Psoas muscle (tissue), 8 donors: ENCODE results near the gene TENM4. TPM values are rescaled to one million over a fixed set of nuclear protein-coding genes. Genes with fewer than 3 reads are reported as not detected.

Experiments used
- ATAC-seq, 4 donors: fragments of 200-7000 bp; cut with Tn5 transposase; one replicate each; pipeline ENCODE4 v1.9.1; 2020; ENCODE audit warnings: moderate library complexity in 3 of 4, mild to moderate bottlenecking in 2 of 4
- DNase-seq, 2 donors: peaks; one replicate each; pipeline ENCODE4 v3.0.0-alpha.2; 2020
- H3K27ac ChIP-seq: fragments of 200-600 bp; one replicate; pipeline ENCODE4 v1.8.0; 2022
- H3K27me3 ChIP-seq, 3 donors: fragments of 200-600 bp in 1 of 3; one replicate each; pipeline versions ENCODE4 v1.6.1 to v1.8.0; 2013 to 2022; ENCODE audit warnings: low read length in 2 of 3, mild to moderate bottlenecking in 2 of 3, moderate library complexity in 1 of 3; ENCODE audit not compliant: insufficient read depth in 3 of 3
- H3K36me3 ChIP-seq, 2 donors: fragments of 200-600 bp in 1 of 2; one replicate each; pipeline versions ENCODE4 v1.6.1 to v1.8.0; 2013 to 2022; ENCODE audit warnings: low read depth in 1 of 2, mild to moderate bottlenecking in 1 of 2, moderate library complexity in 1 of 2; ENCODE audit not compliant: insufficient read depth in 1 of 2
- H3K4me1 ChIP-seq: fragments of 200-600 bp; one replicate; pipeline ENCODE4 v1.8.0; 2022
- H3K4me3 ChIP-seq: fragments of 200-600 bp; one replicate; pipeline ENCODE4 v1.8.0; 2022; ENCODE audit warnings: mild to moderate bottlenecking
- H3K9me3 ChIP-seq: fragments of 200-600 bp; one replicate; pipeline ENCODE4 v1.8.0; 2022
- WGBS, 3 donors: extraction: QIAGEN DNeasy Blood & Tissue Kit; methylation state at CpG; one replicate each; pipeline versions ENCODE4 v1.1.6 to v1.1.7; 2013; 5-methylcytosine and 5-hydroxymethylcytosine counted together
- intact Hi-C, 2 donors: fragments of 100-400 bp; cut with DNase I; formaldehyde crosslinking; loops; one replicate each; pipeline versions ENCODE4 v1.11.0 to v1.14.2; 2022
- polyA plus RNA-seq, 3 donors: library from polyadenylated mRNA; stranded (reverse); fragments of 200-250 nt; gene quantifications; one replicate each; pipeline ENCODE4 v1.2.3, GENCODE V29; 2013
- total RNA-seq, 4 donors: library from RNA; stranded (reverse); fragmentation: NEBNext Ultra II Directional in 2 of 4; extraction: Animal tissue kit (Norgen Biotek cat#: 25700) in 2 of 4; gene quantifications; one replicate each; pipeline versions ENCODE4 v1.2.1 to v1.2.4, GENCODE V29; 2021 to 2023
- TF ChIP-seq, protein P1 (sequence below): fragments of 200-600 bp; IDR thresholded peaks from one replicate; pipeline ENCODE4 v1.8.0; 2022; ENCODE audit warnings: antibody characterized with exemption
- donor health status: healthy with polysubstance abuse.
- donor health status: DM: no; HTN: no; CAD: no; lungs with moderate emphysema.
- donor health status: Bipolar disorder and iron deficiency.
- donor health status: healthy.
- donor health status: DM: yes; HTN: yes; CAD: no.
- donor health status: DM: no; HTN: no; CAD: no.
- donor health status: DM: no; HTN: no; CAD: no.
- donor health status: DM: yes; HTN: yes; CAD: no.

TENM4 gene
- total and polyA plus RNA-seq, 7 donors, result 0.05 to 1.7 (median 0.48) TPM

DNA sequence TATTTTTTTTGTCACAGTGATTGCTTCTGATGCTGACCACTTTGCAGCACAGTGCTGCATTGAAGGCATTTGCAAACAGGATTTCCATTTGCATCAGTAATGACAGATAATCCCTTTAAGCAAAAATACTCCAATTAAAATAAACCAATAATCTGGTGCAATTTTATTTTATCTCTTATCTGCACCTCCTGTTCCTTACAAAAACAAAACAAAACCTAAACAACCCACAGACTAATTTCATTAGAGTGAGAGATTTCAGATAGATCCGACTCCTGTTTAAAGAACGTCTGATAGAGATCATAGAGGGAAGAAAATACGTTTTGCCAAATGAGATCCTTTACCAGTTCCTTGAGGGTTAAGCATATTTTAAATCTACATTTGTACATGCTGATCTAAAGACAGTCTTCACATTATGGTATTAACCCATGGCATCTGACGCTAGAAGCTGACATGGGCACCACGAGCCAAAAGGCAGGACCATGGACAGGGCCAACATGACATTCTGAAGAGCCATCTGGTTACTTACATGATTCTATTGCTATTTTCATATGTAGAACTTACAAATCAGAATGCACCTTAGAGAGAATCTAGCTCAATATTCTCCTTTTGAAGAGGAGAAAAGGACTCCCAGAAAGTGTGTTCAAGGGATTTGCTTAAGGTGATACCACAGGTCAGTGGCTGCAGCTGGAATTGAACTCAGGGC, 580.0 kb downstream of the TENM4 start:
- DNase-seq, result no peak

DNA sequence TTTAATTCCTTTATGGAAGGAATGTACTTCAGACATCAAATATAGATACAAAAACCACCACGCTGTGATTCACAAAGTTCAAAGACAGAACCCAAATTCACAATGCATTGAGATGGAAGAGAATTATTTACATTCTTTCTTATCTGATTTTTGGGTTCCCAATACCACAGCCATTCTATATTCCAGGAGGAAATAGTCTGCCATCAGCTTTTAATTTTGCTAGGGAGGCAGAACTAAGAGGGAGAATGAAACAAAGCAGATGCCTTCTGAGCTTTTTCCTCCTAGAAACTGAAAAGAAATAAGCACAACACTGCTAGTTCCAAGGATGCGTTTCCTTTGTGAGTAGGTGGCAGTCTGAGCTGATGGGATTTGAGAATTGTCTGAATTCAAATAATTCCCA, 583.1 kb downstream of the TENM4 start:
- intact Hi-C loops, result loop anchor here in 1 of 2 donors (5.0 kb wide), 1 partner anchor 1745 kb away; no protein-coding TSS in a partner anchor
- no peak overlapping the region for H3K27ac ChIP-seq
- H3K36me3 ChIP-seq, result no peaks in the 10 kb centered on the region
- WGBS, 3 donors, result 83 to 90% (median 83%) methylated on average over 2 of the region's 2 CpGs
- H3K4me1 ChIP-seq, result no peaks in the 10 kb centered on the region
- no peak for DNase-seq
- no peak overlapping the region for H3K4me3 ChIP-seq
- TF ChIP-seq, protein P1, sequence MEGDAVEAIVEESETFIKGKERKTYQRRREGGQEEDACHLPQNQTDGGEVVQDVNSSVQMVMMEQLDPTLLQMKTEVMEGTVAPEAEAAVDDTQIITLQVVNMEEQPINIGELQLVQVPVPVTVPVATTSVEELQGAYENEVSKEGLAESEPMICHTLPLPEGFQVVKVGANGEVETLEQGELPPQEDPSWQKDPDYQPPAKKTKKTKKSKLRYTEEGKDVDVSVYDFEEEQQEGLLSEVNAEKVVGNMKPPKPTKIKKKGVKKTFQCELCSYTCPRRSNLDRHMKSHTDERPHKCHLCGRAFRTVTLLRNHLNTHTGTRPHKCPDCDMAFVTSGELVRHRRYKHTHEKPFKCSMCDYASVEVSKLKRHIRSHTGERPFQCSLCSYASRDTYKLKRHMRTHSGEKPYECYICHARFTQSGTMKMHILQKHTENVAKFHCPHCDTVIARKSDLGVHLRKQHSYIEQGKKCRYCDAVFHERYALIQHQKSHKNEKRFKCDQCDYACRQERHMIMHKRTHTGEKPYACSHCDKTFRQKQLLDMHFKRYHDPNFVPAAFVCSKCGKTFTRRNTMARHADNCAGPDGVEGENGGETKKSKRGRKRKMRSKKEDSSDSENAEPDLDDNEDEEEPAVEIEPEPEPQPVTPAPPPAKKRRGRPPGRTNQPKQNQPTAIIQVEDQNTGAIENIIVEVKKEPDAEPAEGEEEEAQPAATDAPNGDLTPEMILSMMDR, result no peak
- H3K9me3 ChIP-seq, result no peaks in the 10 kb centered on the region
- ATAC-seq, result no peak
- H3K27me3 ChIP-seq, result no peaks in the 10 kb centered on the region

More for the DNA sequence above, 580.0 kb downstream of the TENM4 start:
- TF ChIP-seq, protein P1, result no peak
- Histone ChIP-seq H3K4me3 (no peak overlapping the region), H3K4me1 (no peaks in the 10 kb centered on the region), H3K9me3 (no peaks in the 10 kb centered on the region), H3K36me3 (no peaks in the 10 kb centered on the region), H3K27ac (no peak overlapping the region), H3K27me3 (no peaks in the 10 kb centered on the region)
- ATAC-seq, result no peak
- 67 to 81% (median 71%) methylated on average over 5 of the region's 5 CpGs for WGBS, 3 donors
- intact Hi-C loops, result no loop called here

DNA sequence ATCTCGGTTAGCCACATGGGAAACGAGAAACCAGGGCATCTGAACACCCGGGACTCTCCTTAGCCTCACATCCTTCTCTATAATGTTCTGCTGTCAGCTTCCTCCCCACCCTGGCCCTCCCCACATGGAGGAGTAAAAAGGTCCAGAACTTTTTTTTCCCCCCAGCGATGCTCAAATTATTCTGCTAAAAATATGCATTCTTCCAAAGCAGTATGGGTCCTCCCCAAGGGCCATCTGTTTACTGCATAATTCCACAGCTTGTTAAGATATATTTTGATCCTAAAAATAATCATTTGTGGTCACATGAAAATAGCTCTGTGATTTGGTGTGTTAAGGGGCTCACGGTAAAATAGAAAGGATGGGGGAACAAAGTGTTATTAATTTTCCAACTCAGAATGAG, 584.6 kb downstream of the TENM4 start:
- H3K4me1 ChIP-seq, result no peaks in the 10 kb centered on the region
- 77 to 79% (median 79%) methylated on average over 5 of the region's 5 CpGs for WGBS, 3 donors
- no peaks in the 10 kb centered on the region for H3K36me3 ChIP-seq
- DNase-seq, result no peak
- H3K4me3 ChIP-seq, result no peak overlapping the region
- intact Hi-C loops, result loop anchor here in 1 of 2 donors (5.0 kb wide), 1 partner anchor 1744 kb away; no protein-coding TSS in a partner anchor
- TF ChIP-seq, protein P1, result no peak
- H3K27ac ChIP-seq, result no peak overlapping the region
- no peaks in the 10 kb centered on the region for H3K27me3 ChIP-seq
- H3K9me3 ChIP-seq, result no peaks in the 10 kb centered on the region
- no peak for ATAC-seq

DNA sequence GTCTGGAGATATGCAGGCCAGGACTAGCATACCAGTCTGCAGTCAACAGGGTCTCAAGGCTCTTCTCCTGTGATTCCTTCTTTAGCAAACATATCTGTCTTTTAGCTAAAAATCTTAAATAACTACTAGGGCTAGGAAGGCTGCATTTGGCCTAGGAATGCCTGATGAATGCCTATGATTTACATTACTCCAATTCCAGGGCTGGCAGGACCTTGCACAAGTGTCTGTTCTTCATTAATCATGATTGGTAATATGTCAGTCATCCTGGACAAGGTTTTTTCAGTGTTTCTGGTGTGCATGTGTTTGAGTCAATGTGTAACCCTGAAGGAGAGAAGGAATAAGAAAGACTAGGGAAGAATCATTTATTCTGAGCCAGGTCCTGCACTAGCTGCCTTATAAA, 585.7 kb downstream of the TENM4 start:
- TF ChIP-seq, protein P1, result no peak
- no peak overlapping the region for H3K4me3 ChIP-seq
- no peaks in the 10 kb centered on the region for H3K4me1 ChIP-seq
- ATAC-seq, result no peak
- H3K36me3 ChIP-seq, result no peaks in the 10 kb centered on the region
- H3K9me3 ChIP-seq, result no peaks in the 10 kb centered on the region
- DNase-seq, result no peak
- no peak overlapping the region for H3K27ac ChIP-seq
- H3K27me3 ChIP-seq, result no peaks in the 10 kb centered on the region
- intact Hi-C loops, result loop anchor here in 1 of 2 donors (5.0 kb wide), 1 partner anchor 1743 kb away; no protein-coding TSS in a partner anchor

DNA sequence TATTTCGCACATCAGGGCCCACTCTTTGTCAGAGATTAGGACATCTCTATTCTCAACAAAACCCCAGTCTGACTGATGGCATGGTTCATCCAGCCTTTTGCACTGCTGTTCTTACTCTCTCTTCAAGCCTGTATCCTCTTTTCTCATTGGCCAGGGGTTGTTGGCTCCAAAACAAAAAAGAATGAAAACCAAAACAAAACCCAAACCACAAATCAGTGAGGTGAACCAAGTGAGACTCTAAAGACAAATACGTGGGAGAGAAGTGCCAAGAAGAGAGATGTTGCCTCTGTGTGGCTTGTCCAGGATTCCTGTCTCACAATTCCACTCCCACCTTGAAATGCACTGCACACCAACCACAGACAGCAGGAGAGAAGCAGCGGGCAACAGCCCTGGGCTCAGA, 587.3 kb downstream of the TENM4 start:
- no peak overlapping the region for H3K4me3 ChIP-seq
- no peak overlapping the region for H3K27ac ChIP-seq
- DNase-seq (no peak), ATAC-seq (no peak)
- no peaks in the 10 kb centered on the region for H3K36me3 ChIP-seq
- TF ChIP-seq, protein P1, result no peak
- WGBS, 3 donors, result 89 to 96% (median 94%) methylated on average over 3 of the region's 3 CpGs
- H3K9me3 ChIP-seq, result no peaks in the 10 kb centered on the region
- intact Hi-C loops, result no loop called here
- no peaks in the 10 kb centered on the region for H3K4me1 ChIP-seq
- H3K27me3 ChIP-seq, result peaks cover 0 to 3% (median 0%) of the 10 kb centered on the region in 3 donors
